Frontal cortex (tissue), 4 donors: Measurements from ENCODE around the gene PAPOLB. TPM values are rescaled to one million over a fixed set of nuclear protein-coding genes. Genes with fewer than 3 reads are reported as not detected.

Source experiments
- DNase-seq, 2 donors: peaks; one replicate each; pipeline ENCODE4 v3.0.0; 2012; ENCODE audit warnings: low spot score in 2 of 2
- FAIRE-seq: peaks from 2 replicates; lab custom pipeline; 2012; peaks lifted over from hg19 to GRCh38; lab: Jason Lieb, UNC
- total RNA-seq: library from RNA; depleted of rRNA; stranded (reverse); fragments of >200 nt; gene quantifications from one replicate; pipeline ENCODE4 v1.2.3, GENCODE V29; 2014
- donor health status: control.
- donor health status: control.
- donor health status: control.

PAPOLB gene
- total RNA-seq, 1 donor from 2014 or later, result 0.82 TPM

DNA sequence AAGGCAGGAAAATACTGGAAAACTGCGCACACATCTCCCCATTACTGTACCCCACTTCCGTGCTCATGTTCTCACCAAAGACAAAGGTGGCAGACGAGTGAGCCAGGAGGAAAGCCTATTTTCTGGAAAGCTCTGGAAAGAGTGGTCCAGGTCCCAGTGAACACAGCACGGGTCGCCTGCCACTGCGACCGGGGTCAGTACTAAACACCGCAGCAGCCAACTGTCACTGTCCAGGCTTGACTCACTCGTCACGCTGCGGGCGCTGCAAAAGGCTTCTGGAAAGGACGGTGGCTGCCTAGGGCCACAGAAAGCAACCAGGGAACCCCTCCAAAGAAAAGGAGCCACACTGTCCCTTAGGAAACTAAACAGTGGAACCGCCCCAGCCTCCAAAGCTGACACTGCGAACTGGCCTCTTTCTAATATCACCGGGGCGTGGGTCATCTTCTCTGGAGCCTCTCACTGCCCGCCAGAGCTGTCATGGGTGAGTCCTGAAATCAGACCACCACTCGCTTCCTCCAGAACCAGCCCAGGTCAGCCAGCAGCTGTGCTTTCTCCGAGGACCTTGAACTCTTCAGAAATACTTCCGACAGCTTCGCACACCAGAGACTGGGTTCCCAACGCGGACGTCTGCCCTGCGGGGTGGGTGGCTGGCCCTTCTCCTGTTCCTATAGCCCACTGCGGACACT lies 17.7 kb upstream of the PAPOLB start:
- FAIRE-seq (no peak), DNase-seq (peak in 1 of 2 donors; percentile 22)

DNA sequence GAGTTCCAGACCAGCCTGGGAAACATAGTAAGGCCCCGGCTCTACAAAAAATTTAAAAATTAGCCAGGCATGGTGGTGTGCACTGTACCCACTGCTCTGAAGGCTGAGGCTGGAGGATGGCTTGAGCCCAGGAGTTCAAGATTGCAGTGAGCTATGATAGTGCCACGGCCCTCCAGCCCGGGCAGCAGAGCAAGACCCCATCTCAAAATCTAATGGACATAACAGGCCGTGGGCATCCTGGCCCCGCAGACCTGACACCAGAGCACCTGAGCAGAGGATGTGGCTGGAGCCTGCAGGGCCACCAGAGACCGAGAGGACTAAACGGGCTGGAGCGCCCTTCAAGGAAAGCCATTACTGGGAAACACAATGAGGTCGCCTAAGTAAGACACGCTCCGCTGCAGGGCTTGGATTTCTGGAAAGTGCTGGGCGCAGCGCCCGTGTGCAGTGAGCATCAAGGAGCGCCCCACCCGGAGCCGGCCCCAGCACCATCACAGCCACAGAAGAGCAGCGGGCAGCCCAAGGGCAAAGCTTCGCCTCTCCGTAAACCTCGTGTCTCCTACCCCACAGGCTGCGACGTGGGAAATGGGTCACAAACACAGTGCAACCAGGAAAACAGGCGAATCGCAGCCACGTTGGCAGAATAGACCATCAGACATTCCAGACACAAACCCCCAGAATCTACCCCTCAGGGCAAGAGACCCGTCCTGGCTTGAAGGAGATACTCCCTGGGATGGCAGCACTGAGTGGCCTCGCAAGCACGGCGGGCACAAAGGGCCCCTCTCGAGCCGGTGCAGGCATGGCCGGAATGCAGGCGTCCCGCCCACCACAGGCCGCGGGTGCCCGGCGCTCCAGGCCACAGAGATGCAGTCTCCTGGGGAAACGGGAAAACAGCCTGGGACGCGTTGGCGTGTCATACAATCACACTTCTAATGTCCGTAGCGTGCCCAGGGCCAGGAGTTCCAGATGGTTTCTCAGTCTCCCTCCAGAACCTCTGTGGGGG lies 16.8 kb upstream of the PAPOLB start:
- DNase-seq, result peak in 1 of 2 donors; percentile 30
- no peak for FAIRE-seq

DNA sequence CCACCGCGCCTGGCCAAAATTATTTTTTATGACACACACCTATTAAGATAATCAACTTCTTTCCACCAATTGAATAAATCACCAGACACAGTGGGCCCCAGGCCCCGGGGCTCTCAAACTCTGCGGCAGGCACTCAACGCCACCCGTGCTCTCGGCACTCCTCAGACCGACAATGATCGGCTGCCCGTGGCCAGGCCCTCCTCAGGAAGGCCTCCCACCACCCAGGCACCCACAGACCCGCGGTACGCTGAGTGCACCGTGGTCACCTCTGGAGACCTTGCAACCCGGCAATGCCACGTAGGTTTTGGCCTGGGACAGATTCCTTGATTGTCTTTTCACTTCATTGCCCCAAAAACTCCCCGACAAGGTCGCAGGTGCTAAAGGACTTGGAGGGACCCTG lies 14.8 kb upstream of the PAPOLB start:
- DNase-seq (peak in 1 of 2 donors; percentile 4), FAIRE-seq (no peak)

- FAIRE-seq, result no peak
- peak in 1 of 2 donors; percentile 13 for DNase-seq
Measured at GRCh38 chr7:4875391-4875790, 13.6 kb upstream of the PAPOLB start.

GRCh38 chr7:4873071-4873944 lies 11.5 kb upstream of the PAPOLB start:
- DNase-seq, result no peak
- FAIRE-seq, result no peak

- FAIRE-seq (no peak), DNase-seq (no peak)
Measured at GRCh38 chr7:4871930-4872675, 10.3 kb upstream of the PAPOLB start.

- FAIRE-seq, result no peak
- DNase-seq, result no peak
Measured at GRCh38 chr7:4871056-4871680, 9.3 kb upstream of the PAPOLB start.

DNA sequence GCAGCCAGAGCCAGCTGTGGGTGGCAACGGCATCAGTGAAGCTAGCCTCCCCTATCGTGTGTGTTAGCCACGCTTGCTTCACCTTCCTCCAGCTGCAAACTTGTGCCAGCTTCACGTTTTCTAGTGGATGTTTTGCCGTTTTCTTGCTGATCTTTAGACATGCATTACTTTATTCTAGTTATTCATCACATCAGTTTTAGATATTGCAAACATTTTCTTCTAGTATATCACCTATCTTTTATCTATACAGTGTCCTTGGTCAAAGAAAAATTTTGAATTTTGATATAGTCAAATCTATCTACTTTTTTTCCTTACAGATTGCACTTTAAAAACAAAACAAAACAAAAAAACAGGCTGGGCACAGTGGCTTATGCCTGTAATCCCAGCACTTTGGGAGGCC lies 6.7 kb upstream of the PAPOLB start:
- no peak for FAIRE-seq
- DNase-seq, result no peak

- no peak for DNase-seq
- no peak for FAIRE-seq
Measured at GRCh38 chr7:4866528-4867496, 5.0 kb upstream of the PAPOLB start.

DNA sequence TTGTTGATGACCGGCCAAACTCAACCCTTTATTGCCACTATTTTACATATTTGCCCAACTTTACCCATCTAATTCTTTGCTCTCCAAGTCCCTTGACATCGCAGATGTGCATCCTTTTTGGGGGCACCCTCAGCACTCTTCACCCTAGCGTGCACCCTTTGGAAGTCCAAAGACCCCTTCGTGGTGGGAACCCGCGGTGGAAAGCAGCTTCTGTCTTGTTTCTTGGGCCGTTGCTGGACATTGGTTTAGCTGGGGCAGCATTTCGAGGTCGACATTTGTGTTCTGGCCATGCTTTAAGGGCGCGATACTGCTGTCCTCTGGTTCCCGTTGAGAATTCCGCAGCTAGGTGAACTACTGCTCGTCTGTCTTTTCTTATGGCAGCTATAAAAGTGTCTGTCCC lies 326 bp upstream of the PAPOLB start:
- FAIRE-seq, result no peak
- no peak for DNase-seq

- DNase-seq, result no peak
- no peak for FAIRE-seq
Measured at GRCh38 chr7:4861227-4861626, 603 bp downstream of the PAPOLB start.

DNA sequence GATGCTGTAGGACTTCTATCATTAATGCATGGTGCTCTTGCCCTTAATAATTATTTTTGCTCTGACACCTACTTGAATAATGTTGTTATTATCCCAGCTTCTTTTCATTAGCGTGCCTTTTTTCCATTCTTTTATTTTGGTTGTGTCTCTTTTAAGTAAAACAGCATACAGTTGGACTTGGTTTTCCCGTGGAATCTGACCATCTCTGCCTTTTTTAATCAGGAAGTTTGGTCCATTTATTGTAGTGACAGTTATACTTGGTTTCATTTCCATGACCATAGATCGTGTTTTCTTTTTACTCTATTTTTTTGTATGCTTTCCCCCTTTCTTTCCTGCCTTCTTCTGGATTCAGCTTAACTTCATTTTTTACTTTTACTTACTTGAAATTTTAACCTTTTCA lies 4.6 kb downstream of the PAPOLB start:
- DNase-seq, result no peak
- no peak for FAIRE-seq

DNA sequence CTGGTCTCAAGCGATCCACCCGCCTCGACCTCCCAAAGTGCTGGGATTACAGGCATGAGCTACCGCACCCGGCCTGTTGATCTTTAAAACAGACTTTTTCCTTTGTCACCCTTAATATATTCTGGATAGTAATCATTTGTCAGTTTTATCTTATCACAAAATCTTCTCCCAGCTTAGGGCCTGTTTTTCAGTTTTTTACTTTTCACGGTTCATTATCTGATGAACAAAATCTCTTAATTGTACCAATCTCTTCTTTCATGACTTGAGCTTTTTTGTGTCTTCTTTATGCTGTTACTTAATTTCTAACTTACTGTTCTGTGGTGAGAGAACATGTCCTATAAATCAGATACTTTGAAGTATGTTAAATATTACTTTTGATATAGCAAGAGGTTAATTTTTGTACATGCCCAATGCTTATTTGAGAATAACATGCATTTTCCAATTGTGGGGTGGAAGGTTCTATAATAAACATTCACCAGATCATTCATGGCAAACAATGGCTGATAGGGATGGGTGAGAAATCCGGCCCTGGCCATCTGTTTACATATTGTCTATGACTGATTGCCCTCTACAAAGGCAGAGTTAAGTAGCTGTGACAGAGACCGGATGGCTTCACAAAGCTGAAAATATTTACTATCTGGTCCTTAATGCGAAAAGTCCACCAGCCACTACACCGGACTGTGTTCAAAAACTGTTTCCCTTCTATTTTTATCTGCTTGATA lies 5.3 kb downstream of the PAPOLB start:
- DNase-seq, result no peak
- no peak for FAIRE-seq

DNA sequence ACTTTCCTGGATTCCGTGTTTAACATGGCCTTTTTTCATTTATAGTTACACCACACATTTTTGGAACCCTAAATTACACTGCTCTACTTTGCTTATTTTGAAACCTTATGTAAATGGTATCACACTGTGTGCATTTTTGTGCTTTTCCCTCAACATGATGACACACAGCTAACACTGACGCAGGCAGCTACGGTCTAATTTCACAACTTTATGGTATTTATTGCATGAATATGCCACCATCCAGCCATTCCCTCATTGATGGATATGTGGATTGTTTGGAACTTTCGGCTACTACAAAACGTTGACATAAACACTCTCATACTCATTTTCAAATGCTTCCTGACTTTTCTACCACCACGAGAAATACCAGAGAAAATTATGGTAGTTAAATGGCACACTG lies 6.9 kb downstream of the PAPOLB start:
- DNase-seq (no peak), FAIRE-seq (no peak)

GRCh38 chr7:4851459-4852422 lies 10.1 kb downstream of the PAPOLB start:
- no peak for DNase-seq
- FAIRE-seq, result no peak

- DNase-seq (no peak), FAIRE-seq (no peak)
Measured at GRCh38 chr7:4850262-4850795, 11.5 kb downstream of the PAPOLB start.
